IPS-NIHi7 (cell line): Measurements from ENCODE around the gene PCGF3.
"Not testable (repeated sequence)": the region's sequence is repeated elsewhere in the genome, so short reads cannot be mapped to it uniquely, and the experiment has no call there.

ENCODE experiments used
- DNase-seq: peaks from one replicate; pipeline ENCODE4 v3.0.0; 2012; ENCODE audit warnings: mixed read lengths; ENCODE audit errors: extremely low spot score

PCGF3 gene

GRCh38 chr4:722851-723360, 17.3 kb downstream of the PCGF3 start:
- DNase-seq: no peak

- no peak for DNase-seq
Measured at GRCh38 chr4:723751-724530, 18.3 kb downstream of the PCGF3 start.

- DNase-seq: no peak
Measured at GRCh38 chr4:725391-726234, 20.0 kb downstream of the PCGF3 start.

GRCh38 chr4:726235-726787, 20.7 kb downstream of the PCGF3 start:
- no peak for DNase-seq

- no peak for DNase-seq
Measured at GRCh38 chr4:726838-727237, 21.2 kb downstream of the PCGF3 start.

GRCh38 chr4:727576-727975, 21.9 kb downstream of the PCGF3 start:
- no peak for DNase-seq

- no peak for DNase-seq
Measured at GRCh38 chr4:729336-730315, 24.0 kb downstream of the PCGF3 start.

GRCh38 chr4:730511-730910, 24.9 kb downstream of the PCGF3 start:
- DNase-seq: no peak

- peak; percentile 38 for DNase-seq
Measured at GRCh38 chr4:730946-731904, 25.6 kb downstream of the PCGF3 start.

- DNase-seq: peak; percentile 24
Measured at GRCh38 chr4:731954-732353, 26.3 kb downstream of the PCGF3 start.

- DNase-seq: no peak
Measured at GRCh38 chr4:732486-732885, 26.9 kb downstream of the PCGF3 start.

- no peak for DNase-seq
Measured at GRCh38 chr4:732911-733630, 27.4 kb downstream of the PCGF3 start.

GRCh38 chr4:733631-733980, 28.0 kb downstream of the PCGF3 start:
- DNase-seq: no peak

GRCh38 chr4:734075-734474, 28.4 kb downstream of the PCGF3 start:
- DNase-seq: no peak

- DNase-seq: no peak
Measured at GRCh38 chr4:734951-735350, 29.3 kb downstream of the PCGF3 start.

GRCh38 chr4:735583-735982, 30.0 kb downstream of the PCGF3 start:
- DNase-seq: no peak

GRCh38 chr4:736561-736960, 30.9 kb downstream of the PCGF3 start:
- DNase-seq: not testable (repeated sequence)

GRCh38 chr4:738781-739280, 33.2 kb downstream of the PCGF3 start:
- no peak for DNase-seq

- no peak for DNase-seq
Measured at GRCh38 chr4:739569-739968, 33.9 kb downstream of the PCGF3 start.
